ENCODE data around the gene NOL12.

NOL12 gene

GRCh38 chr22:37664249-37665101, 21.7 kb upstream of the NOL12 start:
- POLR2A ChIA-PET (ENCODE audit: low non-redundant PET) = no interaction called here
- H3K27ac ChIP-seq = peak overlapping the region; percentile 65
- no peak for TF ChIP-seq CTCF (conservative IDR thresholded peaks at IDR 0.05; ENCODE audit: low read depth)
- DNase-seq (ENCODE audit: low spot score) = no peak
- CTCF ChIA-PET = interaction anchor here (0.7 kb wide), 1 partner anchor 1101 kb away, joined by 3 read pairs; no protein-coding TSS in a partner anchor

GRCh38 chr22:37665487-37665886, 20.7 kb upstream of the NOL12 start:
- ChIA-PET POLR2A (ENCODE audit: low non-redundant PET) (no interaction called here), CTCF (no interaction called here)
- no peak for TF ChIP-seq CTCF (conservative IDR thresholded peaks at IDR 0.05; ENCODE audit: low read depth)
- H3K27ac ChIP-seq = peak overlapping the region; percentile 65
- no peak for DNase-seq (ENCODE audit: low spot score)

GRCh38 chr22:37669586-37669985, 16.6 kb upstream of the NOL12 start:
- ChIA-PET POLR2A (ENCODE audit: low non-redundant PET) (interaction anchor here (0.7 kb wide), 1 partner anchor 236 kb away, joined by 6 read pairs; no protein-coding TSS in a partner anchor), CTCF (no interaction called here)
- DNase-seq (ENCODE audit: low spot score) = no peak
- no peak for TF ChIP-seq CTCF (conservative IDR thresholded peaks at IDR 0.05; ENCODE audit: low read depth)
- peak overlapping the region; percentile 41 for H3K27ac ChIP-seq

GRCh38 chr22:37672206-37672919, 13.8 kb upstream of the NOL12 start:
- CTCF ChIA-PET = no interaction called here
- POLR2A ChIA-PET (ENCODE audit: low non-redundant PET) = no interaction called here
- H3K27ac ChIP-seq = peak overlapping the region; percentile 98
- no peak for TF ChIP-seq CTCF (conservative IDR thresholded peaks at IDR 0.05; ENCODE audit: low read depth)
- DNase-seq (ENCODE audit: low spot score) = no peak

GRCh38 chr22:37672920-37673455, 13.2 kb upstream of the NOL12 start:
- TF ChIP-seq CTCF (conservative IDR thresholded peaks at IDR 0.05; ENCODE audit: low read depth) = no peak
- ChIA-PET CTCF (no interaction called here), POLR2A (ENCODE audit: low non-redundant PET) (no interaction called here)
- DNase-seq (ENCODE audit: low spot score) = no peak
- peak overlapping the region; percentile 98 for H3K27ac ChIP-seq

- no peak for TF ChIP-seq CTCF (conservative IDR thresholded peaks at IDR 0.05; ENCODE audit: low read depth)
- DNase-seq (ENCODE audit: low spot score) = no peak
- CTCF ChIA-PET = no interaction called here
- peak overlapping the region; percentile 98 for H3K27ac ChIP-seq
- POLR2A ChIA-PET (ENCODE audit: low non-redundant PET) = no interaction called here
These were observed 11.9 kb upstream of the NOL12 start for GRCh38 chr22:37674248-37674647.
